A549 (cell line): ENCODE data around the gene ANO7. TPM values are rescaled to one million over a fixed set of nuclear protein-coding genes. Genes with fewer than 3 reads are reported as not detected.

ENCODE experiments used
- ATAC-seq, 2 experiments: fragments of 200-7000 bp in 1 of 2; fragments of >200 bp in 1 of 2; cut with Nextera tagmentation in 1 of 2; cut with Tn5 transposase in 1 of 2; 3 replicates each; pipeline versions ENCODE4 v1.8.0 to v1.9.1; 2018 to 2020; ENCODE audit warnings: mild to moderate bottlenecking in 1 of 2, moderate library complexity in 1 of 2
- CTCF ChIA-PET: fragments of 300-600 bp; sonication (Branson Sonifier 250); formaldehyde crosslinking; extraction: SDS; loops from one replicate; lab custom pipeline; 2021; ENCODE audit warnings: antibody characterized with exemption, inconsistent platforms; lab: Yijun Ruan, JAX
- POLR2A ChIA-PET: fragments of 350-600 bp; formaldehyde crosslinking; extraction: SDS; loops from one replicate; lab custom pipeline; 2021; ENCODE audit warnings: antibody characterized with exemption, inconsistent platforms; lab: Yijun Ruan, JAX
- DNase-seq, 2 experiments: peaks; one replicate each; pipeline versions ENCODE4 v3.0.0 to v3.0.0-alpha.2; 2011 to 2016; ENCODE audit warnings: low read depth in 1 of 2, low spot score in 1 of 2
- FAIRE-seq: peaks from 2 replicates; lab custom pipeline; 2011; peaks lifted over from hg19 to GRCh38; lab: Jason Lieb, UNC
- H3K27ac ChIP-seq, 2 experiments: fragments of >200 bp; sonication (Bioruptor Twin); formaldehyde crosslinking; 3 replicates each; pipeline ENCODE4 v1.5.1; 2016 to 2017
- H3K4me1 ChIP-seq: fragments of >200 bp; sonication (Bioruptor Twin); formaldehyde crosslinking; 3 replicates; pipeline ENCODE4 v1.6.1; 2016
- H3K4me2 ChIP-seq: fragments of >200 bp; sonication (Bioruptor Twin); formaldehyde crosslinking; 3 replicates; pipeline ENCODE4 v1.6.1; 2016
- H3K4me3 ChIP-seq: fragments of >200 bp; sonication (Bioruptor Twin); formaldehyde crosslinking; 3 replicates; pipeline ENCODE4 v1.5.1; 2016
- H3K9me3 ChIP-seq: fragments of >200 bp; sonication (Bioruptor Twin); formaldehyde crosslinking; 3 replicates; pipeline ENCODE4 v1.6.1; 2016
- BHLHE40 ChIP-seq: IDR thresholded peaks from 2 replicates; pipeline ENCODE4 v1.6.1; 2012; ENCODE audit warnings: low read depth, low read length, inconsistent platforms
- CHD4 ChIP-seq: fragments of 200-600 bp; sonication (generic); IDR thresholded peaks from 2 replicates; pipeline ENCODE4 v1.6.1; 2016; ENCODE audit warnings: antibody characterized with exemption, mild to moderate bottlenecking, borderline replicate concordance
- EHF ChIP-seq: fragments of 250-450 bp; sonication (Bioruptor Pico); IDR thresholded peaks from 2 replicates; pipeline ENCODE4 v1.5.0; 2020; ENCODE audit warnings: mild to moderate bottlenecking
- EHMT2 ChIP-seq: fragments of 200-600 bp; sonication (generic); IDR thresholded peaks from 2 replicates; pipeline ENCODE4 v1.6.1; 2016; ENCODE audit warnings: antibody characterized with exemption, low read depth, mild to moderate bottlenecking, moderate library complexity
- ESRRA ChIP-seq: fragments of 150-350 bp; IDR thresholded peaks from 2 replicates; pipeline ENCODE4 v1.6.1; 2014; ENCODE audit warnings: mild to moderate bottlenecking, low read length, borderline replicate concordance
- FOSB ChIP-seq: fragments of 250-450 bp; sonication (Bioruptor Pico); IDR thresholded peaks from 2 replicates; pipeline ENCODE4 v1.5.0; 2020; ENCODE audit warnings: mild to moderate bottlenecking, moderate library complexity
- FOSL2 ChIP-seq, 2 experiments: fragments of 450-650 bp in 1 of 2; fragments of >200 bp in 1 of 2; sonication (Bioruptor Twin) in 1 of 2; formaldehyde crosslinking; IDR thresholded peaks; 2 replicates each; pipeline versions ENCODE4 v1.5.0 to v1.6.1; 2016 to 2020; ENCODE audit warnings: mild to moderate bottlenecking in 1 of 2, moderate library complexity in 1 of 2
- HDAC2 ChIP-seq: fragments of 200-600 bp; sonication (generic); IDR thresholded peaks from 2 replicates; pipeline ENCODE4 v1.6.1; 2016
- HEYL ChIP-seq: fragments of 250-450 bp; sonication (Bioruptor Pico); IDR thresholded peaks from 2 replicates; pipeline ENCODE4 v1.8.0; 2021; ENCODE audit warnings: mild to moderate bottlenecking, moderate library complexity
- HOXA7 ChIP-seq: fragments of 250-450 bp; sonication (Bioruptor Pico); IDR thresholded peaks from 2 replicates; pipeline ENCODE4 v1.5.0; 2020; ENCODE audit warnings: mild to moderate bottlenecking, moderate library complexity
- HOXB5 ChIP-seq: fragments of 250-450 bp; sonication (Bioruptor Pico); IDR thresholded peaks from 2 replicates; pipeline ENCODE4 v1.5.0; 2020; ENCODE audit warnings: mild to moderate bottlenecking, moderate library complexity
- JUNB ChIP-seq: fragments of >200 bp; sonication (Bioruptor Twin); formaldehyde crosslinking; IDR thresholded peaks from 2 replicates; pipeline ENCODE4 v1.6.1; 2016
- KDM1A ChIP-seq: fragments of 200-600 bp; sonication (generic); IDR thresholded peaks from 2 replicates; pipeline ENCODE4 v1.6.1; 2016; ENCODE audit warnings: low read depth, mild to moderate bottlenecking
- KDM5A ChIP-seq: fragments of 200-600 bp; sonication (generic); IDR thresholded peaks from 2 replicates; pipeline ENCODE4 v1.6.1; 2016; ENCODE audit warnings: antibody characterized with exemption, mild to moderate bottlenecking
- MAZ ChIP-seq: fragments of 150-350 bp; IDR thresholded peaks from 2 replicates; pipeline ENCODE4 v1.6.1; 2014; ENCODE audit warnings: antibody characterized with exemption, low read depth, low read length, borderline replicate concordance
- MYC ChIP-seq: IDR thresholded peaks from 2 replicates; pipeline ENCODE4 v1.6.1; 2012; ENCODE audit warnings: mild to moderate bottlenecking, inconsistent platforms, low read length, improper control_type of control experiment, borderline replicate concordance
- NFE2L2 ChIP-seq: fragments of 150-350 bp; conservative IDR thresholded peaks from 2 replicates; pipeline ENCODE4 v1.6.1; 2014; ENCODE audit warnings: low read length
- NR3C1 ChIP-seq: fragments of >200 bp; sonication (Bioruptor Twin); formaldehyde crosslinking; IDR thresholded peaks from 3 replicates; pipeline ENCODE4 v1.6.1; 2017
- POLR2A ChIP-seq: IDR thresholded peaks from 2 replicates; pipeline ENCODE4 v1.6.1; 2012; ENCODE audit warnings: mild to moderate bottlenecking, low read length
- POLR2AphosphoS2 ChIP-seq: conservative IDR thresholded peaks from 2 replicates; pipeline ENCODE4 v1.6.1; 2012; ENCODE audit warnings: low read length, improper control_type of control experiment, inconsistent platforms
- RAD21 ChIP-seq, 2 experiments: fragments of >200 bp in 1 of 2; sonication (Bioruptor Twin) in 1 of 2; formaldehyde crosslinking in 1 of 2; IDR thresholded peaks in 1 of 2; conservative IDR thresholded peaks in 1 of 2; 2 replicates in 1 of 2; 3 replicates in 1 of 2; pipeline ENCODE4 v1.6.1; 2012 to 2018; ENCODE audit warnings: inconsistent platforms in 1 of 2
- RARB ChIP-seq: fragments of 250-450 bp; sonication (Bioruptor Pico); IDR thresholded peaks from 2 replicates; pipeline ENCODE4 v1.8.0; 2021; ENCODE audit warnings: mild to moderate bottlenecking, moderate library complexity
- RCOR1 ChIP-seq: fragments of 150-350 bp; IDR thresholded peaks from 2 replicates; pipeline ENCODE4 v1.6.1; 2014; ENCODE audit warnings: antibody characterized with exemption, low read length, low read depth
- WGBS: methylation state at CpG from one replicate; pipeline ENCODE4 v1.1.6; 2017; ENCODE audit errors: missing lambda C conversion rate; 5-methylcytosine and 5-hydroxymethylcytosine counted together
- polyA plus RNA-seq, 4 experiments: library from polyadenylated mRNA; depleted of rRNA in 3 of 4; stranded (reverse); fragments of >200 nt; fragmentation: RNase III in 1 of 4; extraction: RNeasy Plus Mini Kit Qiagen cat#74134 plus additional on column Dnase treatment in 1 of 4; gene quantifications; 2 replicates in 3 of 4; 3 replicates in 1 of 4; pipeline ENCODE4 v1.2.3, GENCODE V29; 2011 to 2017
- TF ChIP-seq, protein P1 (sequence below): fragments of 150-350 bp; IDR thresholded peaks from 2 replicates; pipeline ENCODE4 v1.6.1; 2014; ENCODE audit warnings: low read depth, mild to moderate bottlenecking, low read length
- TF ChIP-seq, protein P2 (sequence below): fragments of 200-600 bp; sonication (generic); IDR thresholded peaks from 2 replicates; pipeline ENCODE4 v1.6.1; 2016; ENCODE audit warnings: antibody characterized with exemption, mild to moderate bottlenecking, moderate library complexity
- TF ChIP-seq, protein P3 (sequence below): fragments of >200 bp; sonication (Bioruptor Twin); formaldehyde crosslinking; IDR thresholded peaks from 3 replicates; pipeline ENCODE4 v1.6.1; 2016

ANO7 gene
- polyA plus RNA-seq, 2 of the 4 experiments (the other 2 are of a cell fraction) = 0.92 to 2.7 TPM

DNA sequence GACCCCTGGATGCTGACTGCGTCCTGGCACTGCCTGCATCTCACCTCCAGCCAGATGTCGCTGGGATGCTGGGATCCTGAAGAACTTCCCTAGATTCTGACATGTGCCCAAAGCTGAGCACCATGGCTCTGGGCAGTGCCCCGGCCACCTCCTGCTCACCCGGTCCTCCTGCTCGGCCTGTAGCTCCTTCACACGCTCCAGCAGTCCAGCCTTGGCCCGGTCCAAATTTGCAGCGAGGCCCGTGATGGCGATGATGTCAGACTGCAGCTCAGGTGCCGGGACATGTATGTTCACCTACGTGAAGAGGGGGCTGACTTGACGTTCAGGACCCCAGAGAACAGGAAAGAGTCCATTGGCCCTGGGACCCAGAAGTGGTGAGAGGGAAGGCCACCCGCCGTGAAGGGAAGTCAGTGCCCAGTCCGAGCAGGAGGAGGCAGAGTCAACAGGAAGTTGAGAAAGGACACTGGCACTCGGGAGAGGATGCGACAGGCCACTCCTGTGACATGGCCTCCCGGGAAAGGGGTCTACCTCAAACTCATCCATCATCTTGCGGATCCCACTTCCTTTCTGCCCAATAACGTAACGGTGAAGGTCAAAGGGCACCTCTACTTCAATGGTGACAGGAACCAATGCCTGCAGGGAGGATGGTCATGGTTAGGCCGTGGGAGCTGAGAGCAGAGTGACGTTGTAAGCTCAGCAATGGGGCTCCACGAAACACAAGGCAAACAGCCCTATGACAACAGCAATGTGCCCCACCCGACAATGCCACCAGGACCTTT, 46.7 kb downstream of the ANO7 start:
- ChIA-PET CTCF (interaction anchor here (1.5 kb wide), 1 partner anchor 10 kb away, joined by 5 read pairs; no protein-coding TSS in a partner anchor), POLR2A (no interaction called here)
- Histone ChIP-seq H3K9me3 (no peaks in the 10 kb centered on the region), H3K4me3 (no peak overlapping the region), H3K4me1 (no peaks in the 10 kb centered on the region), H3K27ac (no peak overlapping the region), H3K4me2 (no peak overlapping the region)
- DNase-seq (no peak), FAIRE-seq (no peak), ATAC-seq (no peak)
- 92% methylated on average over 23 of the region's 26 CpGs for WGBS
- no peak for TF ChIP-seq RCOR1
- TF ChIP-seq HOXA7 (CRISPR knock-in tag) = no peak
- TF ChIP-seq BHLHE40 = no peak
- no peak for TF ChIP-seq EHF (CRISPR knock-in tag)
- TF ChIP-seq MAZ = no peak
- no peak for TF ChIP-seq POLR2AphosphoS2
- no peak for TF ChIP-seq CHD4
- TF ChIP-seq FOSL2 (IDR thresholded peaks at IDR 0.05) = no peak
- TF ChIP-seq FOSL2 (CRISPR knock-in tag; IDR thresholded peaks at IDR 0.05) = no peak
- TF ChIP-seq RARB (CRISPR knock-in tag) = no peak
- TF ChIP-seq, protein P1, sequence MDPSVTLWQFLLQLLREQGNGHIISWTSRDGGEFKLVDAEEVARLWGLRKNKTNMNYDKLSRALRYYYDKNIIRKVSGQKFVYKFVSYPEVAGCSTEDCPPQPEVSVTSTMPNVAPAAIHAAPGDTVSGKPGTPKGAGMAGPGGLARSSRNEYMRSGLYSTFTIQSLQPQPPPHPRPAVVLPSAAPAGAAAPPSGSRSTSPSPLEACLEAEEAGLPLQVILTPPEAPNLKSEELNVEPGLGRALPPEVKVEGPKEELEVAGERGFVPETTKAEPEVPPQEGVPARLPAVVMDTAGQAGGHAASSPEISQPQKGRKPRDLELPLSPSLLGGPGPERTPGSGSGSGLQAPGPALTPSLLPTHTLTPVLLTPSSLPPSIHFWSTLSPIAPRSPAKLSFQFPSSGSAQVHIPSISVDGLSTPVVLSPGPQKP = no peak
- TF ChIP-seq, protein P2, sequence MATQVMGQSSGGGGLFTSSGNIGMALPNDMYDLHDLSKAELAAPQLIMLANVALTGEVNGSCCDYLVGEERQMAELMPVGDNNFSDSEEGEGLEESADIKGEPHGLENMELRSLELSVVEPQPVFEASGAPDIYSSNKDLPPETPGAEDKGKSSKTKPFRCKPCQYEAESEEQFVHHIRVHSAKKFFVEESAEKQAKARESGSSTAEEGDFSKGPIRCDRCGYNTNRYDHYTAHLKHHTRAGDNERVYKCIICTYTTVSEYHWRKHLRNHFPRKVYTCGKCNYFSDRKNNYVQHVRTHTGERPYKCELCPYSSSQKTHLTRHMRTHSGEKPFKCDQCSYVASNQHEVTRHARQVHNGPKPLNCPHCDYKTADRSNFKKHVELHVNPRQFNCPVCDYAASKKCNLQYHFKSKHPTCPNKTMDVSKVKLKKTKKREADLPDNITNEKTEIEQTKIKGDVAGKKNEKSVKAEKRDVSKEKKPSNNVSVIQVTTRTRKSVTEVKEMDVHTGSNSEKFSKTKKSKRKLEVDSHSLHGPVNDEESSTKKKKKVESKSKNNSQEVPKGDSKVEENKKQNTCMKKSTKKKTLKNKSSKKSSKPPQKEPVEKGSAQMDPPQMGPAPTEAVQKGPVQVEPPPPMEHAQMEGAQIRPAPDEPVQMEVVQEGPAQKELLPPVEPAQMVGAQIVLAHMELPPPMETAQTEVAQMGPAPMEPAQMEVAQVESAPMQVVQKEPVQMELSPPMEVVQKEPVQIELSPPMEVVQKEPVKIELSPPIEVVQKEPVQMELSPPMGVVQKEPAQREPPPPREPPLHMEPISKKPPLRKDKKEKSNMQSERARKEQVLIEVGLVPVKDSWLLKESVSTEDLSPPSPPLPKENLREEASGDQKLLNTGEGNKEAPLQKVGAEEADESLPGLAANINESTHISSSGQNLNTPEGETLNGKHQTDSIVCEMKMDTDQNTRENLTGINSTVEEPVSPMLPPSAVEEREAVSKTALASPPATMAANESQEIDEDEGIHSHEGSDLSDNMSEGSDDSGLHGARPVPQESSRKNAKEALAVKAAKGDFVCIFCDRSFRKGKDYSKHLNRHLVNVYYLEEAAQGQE = no peak
- TF ChIP-seq KDM5A = no peak
- no peak for TF ChIP-seq KDM1A
- TF ChIP-seq EHMT2 = no peak
- TF ChIP-seq POLR2A = no peak
- TF ChIP-seq HDAC2 = no peak
- no peak for TF ChIP-seq HEYL

DNA sequence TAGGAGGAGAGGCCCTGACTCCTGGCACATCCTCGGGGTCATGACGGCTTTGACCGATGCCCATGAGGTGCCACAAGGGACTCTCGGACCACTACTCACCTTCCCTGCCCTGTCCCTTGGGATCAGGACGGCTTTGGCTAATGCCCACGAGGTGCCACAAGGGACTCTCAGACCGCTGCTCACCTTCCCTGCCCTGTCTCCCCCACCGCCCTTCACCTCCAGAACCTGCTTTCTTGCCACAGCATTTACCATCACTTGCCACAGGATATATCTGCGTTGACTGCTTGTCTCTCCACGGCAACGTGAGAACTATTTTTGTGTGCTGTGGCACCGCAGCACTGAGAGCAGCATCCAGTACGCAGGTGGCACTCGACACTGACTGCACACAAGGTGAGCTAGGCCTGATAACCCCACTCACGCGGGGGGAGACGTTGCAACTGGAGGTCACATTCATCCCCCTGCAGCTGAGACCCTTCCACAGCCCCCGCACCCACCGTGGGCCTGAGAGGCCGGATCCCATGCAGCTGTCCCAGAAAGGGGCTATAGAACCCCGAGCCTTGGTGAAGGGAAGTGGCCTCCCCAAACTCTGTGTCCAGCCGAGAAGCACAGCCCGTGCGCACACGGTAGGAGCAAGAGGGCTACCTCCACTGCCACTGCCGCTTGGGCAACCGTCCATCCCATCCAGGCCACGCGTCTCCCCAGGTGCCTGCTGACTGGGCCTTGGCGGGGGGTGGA, 47.5 kb downstream of the ANO7 start:
- Histone ChIP-seq H3K27ac (no peak overlapping the region), H3K4me2 (no peak overlapping the region), H3K4me3 (no peak overlapping the region), H3K4me1 (no peaks in the 10 kb centered on the region), H3K9me3 (no peaks in the 10 kb centered on the region)
- 96% methylated on average over 30 of the region's 30 CpGs for WGBS
- FAIRE-seq (no peak), ATAC-seq (no peak), DNase-seq (no peak)
- ChIA-PET POLR2A (no interaction called here), CTCF (interaction anchor here (1.2 to 1.3 kb wide), 2 partner anchors 18 to 28 kb away, joined by 3 read pairs; no protein-coding TSS in a partner anchor)
- no peak for TF ChIP-seq ESRRA
- TF ChIP-seq, protein P3, sequence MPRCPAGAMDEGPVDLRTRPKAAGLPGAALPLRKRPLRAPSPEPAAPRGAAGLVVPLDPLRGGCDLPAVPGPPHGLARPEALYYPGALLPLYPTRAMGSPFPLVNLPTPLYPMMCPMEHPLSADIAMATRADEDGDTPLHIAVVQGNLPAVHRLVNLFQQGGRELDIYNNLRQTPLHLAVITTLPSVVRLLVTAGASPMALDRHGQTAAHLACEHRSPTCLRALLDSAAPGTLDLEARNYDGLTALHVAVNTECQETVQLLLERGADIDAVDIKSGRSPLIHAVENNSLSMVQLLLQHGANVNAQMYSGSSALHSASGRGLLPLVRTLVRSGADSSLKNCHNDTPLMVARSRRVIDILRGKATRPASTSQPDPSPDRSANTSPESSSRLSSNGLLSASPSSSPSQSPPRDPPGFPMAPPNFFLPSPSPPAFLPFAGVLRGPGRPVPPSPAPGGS = no peak
- no peak for TF ChIP-seq MAZ
- no peak for TF ChIP-seq RAD21 (conservative IDR thresholded peaks at IDR 0.05 in 1 of 2, IDR thresholded peaks at IDR 0.05 in 1 of 2)
- TF ChIP-seq HOXB5 (CRISPR knock-in tag) = no peak
- no peak for TF ChIP-seq KDM1A
- no peak for TF ChIP-seq HOXA7 (CRISPR knock-in tag)
- TF ChIP-seq RARB (CRISPR knock-in tag) = no peak
- TF ChIP-seq POLR2AphosphoS2 = no peak
- TF ChIP-seq NR3C1 = no peak
- TF ChIP-seq JUNB = no peak
- TF ChIP-seq BHLHE40 = no peak
- TF ChIP-seq, protein P2 = no peak
- no peak for TF ChIP-seq NFE2L2
- no peak for TF ChIP-seq MYC
- TF ChIP-seq FOSB (CRISPR knock-in tag) = no peak
